ENCODE measurements around the gene METRNL.
"Not testable (repeated sequence)": the region's sequence is repeated elsewhere in the genome, so short reads cannot be mapped to it uniquely, and the experiment has no call there.

The METRNL gene

GRCh38 chr17:83079352-83079747 is at the start of gene METRNL:
Gene METRNL (plus strand): TSS chr17:83079609. CDS start chr17:83079816, 207 bp downstream.
- Histone ChIP-seq H3K9me3 (ENCODE audit: control insufficient read depth, low read depth, low read length) (no peaks in the 10 kb centered on the region), H3K4me3 (ENCODE audit: low read length) (peak within 1 kb of the TSS; percentile 49), H3K36me3 (ENCODE audit: control insufficient read depth, low read depth, low read length) (no peaks in the 10 kb centered on the region), H3K4me1 (ENCODE audit: control insufficient read depth, low read depth, low read length) (peaks cover 16% of the 10 kb centered on the region), H3K27ac (ENCODE audit: low read length) (no peak within 1 kb of the TSS), H3K27me3 (ENCODE audit: control insufficient read depth, insufficient read depth, low read length) (peaks cover 48% of the 10 kb centered on the region), H3K9ac (ENCODE audit: low read length) (no peak within 1 kb of the TSS)

DNA sequence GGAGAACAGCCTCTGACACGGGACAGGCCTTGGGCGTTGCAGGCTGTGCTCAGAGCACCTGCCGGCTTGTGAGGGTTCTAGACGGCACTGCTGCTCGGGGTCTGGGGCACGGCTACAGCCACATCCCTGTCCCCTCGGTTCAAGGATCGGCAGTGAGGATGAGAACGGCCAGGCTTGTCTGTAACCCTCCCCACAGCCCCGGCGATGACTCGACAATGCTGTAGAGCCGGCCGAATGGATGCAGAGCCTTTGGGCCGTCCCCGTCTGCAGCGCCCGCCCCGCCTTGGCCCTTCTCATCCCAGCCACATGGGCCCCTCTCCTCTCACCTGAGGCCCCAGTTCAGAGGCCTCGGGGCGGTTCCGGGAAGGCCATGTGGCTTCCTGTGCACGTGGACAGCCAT is 49.0 kb upstream of the METRNL start:
- Histone ChIP-seq H3K27me3 (ENCODE audit: control insufficient read depth, insufficient read depth, low read length) (no peaks in the 10 kb centered on the region), H3K36me3 (ENCODE audit: control insufficient read depth, low read depth, low read length) (no peaks in the 10 kb centered on the region), H3K4me1 (ENCODE audit: control insufficient read depth, low read depth, low read length) (no peaks in the 10 kb centered on the region), H3K9ac (ENCODE audit: low read length) (no peak overlapping the region), H3K27ac (ENCODE audit: low read length) (no peak overlapping the region), H3K4me3 (ENCODE audit: low read length) (no peak overlapping the region), H3K9me3 (ENCODE audit: control insufficient read depth, low read depth, low read length) (no peaks in the 10 kb centered on the region)

DNA sequence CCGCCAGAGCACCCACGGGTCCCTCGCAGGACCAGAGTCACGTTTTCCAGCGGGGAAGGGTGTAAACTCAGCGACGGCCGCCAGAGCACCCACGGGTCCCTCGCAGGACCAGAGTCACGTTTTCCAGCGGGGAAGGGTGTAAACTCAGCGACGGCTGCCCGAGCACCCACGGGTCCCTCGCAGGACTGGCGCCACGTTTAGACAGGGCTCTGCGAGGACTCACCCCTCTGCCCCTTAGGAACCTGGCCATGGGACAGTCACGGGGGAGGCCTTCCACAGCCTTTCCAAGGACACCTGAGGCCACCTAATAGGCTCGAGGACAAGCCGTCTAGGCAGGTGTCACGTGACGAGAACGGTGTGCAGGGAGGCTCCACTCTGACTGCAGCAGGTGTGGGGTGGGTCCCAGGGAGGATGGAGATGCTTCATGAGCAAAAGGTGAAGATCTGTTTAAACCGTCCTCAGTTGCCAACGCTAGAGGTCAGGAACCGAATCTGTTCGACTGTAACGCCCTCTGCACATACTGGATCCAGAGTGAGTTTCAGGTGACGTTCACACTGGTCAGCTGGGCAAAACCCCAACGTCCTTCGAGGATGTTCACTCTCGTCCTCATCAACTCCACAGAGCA is 48.0 kb upstream of the METRNL start:
- no peak overlapping the region for H3K4me3 ChIP-seq (ENCODE audit: low read length)
- H3K9ac ChIP-seq (ENCODE audit: low read length): no peak overlapping the region
- H3K4me1 ChIP-seq (ENCODE audit: control insufficient read depth, low read depth, low read length): no peaks in the 10 kb centered on the region
- H3K9me3 ChIP-seq (ENCODE audit: control insufficient read depth, low read depth, low read length): no peaks in the 10 kb centered on the region
- no peaks in the 10 kb centered on the region for H3K36me3 ChIP-seq (ENCODE audit: control insufficient read depth, low read depth, low read length)
- no peak overlapping the region for H3K27ac ChIP-seq (ENCODE audit: low read length)
- no peaks in the 10 kb centered on the region for H3K27me3 ChIP-seq (ENCODE audit: control insufficient read depth, insufficient read depth, low read length)

DNA sequence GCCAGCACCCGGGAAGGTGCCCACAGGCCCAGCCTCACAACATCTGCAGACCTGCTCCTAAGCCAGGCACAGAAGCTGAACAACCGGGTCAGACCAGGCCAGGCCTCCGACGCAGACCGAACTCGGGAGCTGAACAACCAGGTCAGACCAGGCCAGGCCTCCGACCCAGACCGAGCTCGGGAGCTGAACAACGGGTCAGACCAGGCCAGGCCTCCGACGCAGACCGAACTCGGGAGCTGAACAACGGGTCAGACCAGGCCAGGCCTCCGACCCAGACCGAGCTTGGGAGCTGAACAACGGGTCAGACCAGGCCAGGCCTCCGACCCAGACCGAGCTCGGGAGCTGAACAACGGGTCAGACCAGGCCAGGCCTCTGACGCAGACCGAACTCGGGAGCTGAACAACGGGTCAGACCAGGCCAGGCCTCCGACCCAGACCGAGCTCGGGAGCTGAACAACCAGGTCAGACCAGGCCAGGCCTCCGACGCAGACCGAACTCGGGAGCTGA is 47.4 kb upstream of the METRNL start:
- H3K36me3 ChIP-seq (ENCODE audit: control insufficient read depth, low read depth, low read length): not testable (repeated sequence)

GRCh38 chr17:83032781-83033180 is 46.6 kb upstream of the METRNL start:
- Histone ChIP-seq H3K27ac (ENCODE audit: low read length) (no peak overlapping the region), H3K27me3 (ENCODE audit: control insufficient read depth, insufficient read depth, low read length) (no peaks in the 10 kb centered on the region), H3K4me1 (ENCODE audit: control insufficient read depth, low read depth, low read length) (no peaks in the 10 kb centered on the region), H3K9ac (ENCODE audit: low read length) (no peak overlapping the region), H3K4me3 (ENCODE audit: low read length) (no peak overlapping the region), H3K36me3 (ENCODE audit: control insufficient read depth, low read depth, low read length) (no peaks in the 10 kb centered on the region), H3K9me3 (ENCODE audit: control insufficient read depth, low read depth, low read length) (no peaks in the 10 kb centered on the region)

More for the DNA sequence above, 47.4 kb upstream of the METRNL start:
- H3K9me3 ChIP-seq (ENCODE audit: control insufficient read depth, low read depth, low read length); H3K27ac ChIP-seq (ENCODE audit: low read length); H3K4me1 ChIP-seq (ENCODE audit: control insufficient read depth, low read depth, low read length); H3K9ac ChIP-seq (ENCODE audit: low read length); H3K4me3 ChIP-seq (ENCODE audit: low read length); H3K27me3 ChIP-seq (ENCODE audit: control insufficient read depth, insufficient read depth, low read length): not testable (repeated sequence)

DNA sequence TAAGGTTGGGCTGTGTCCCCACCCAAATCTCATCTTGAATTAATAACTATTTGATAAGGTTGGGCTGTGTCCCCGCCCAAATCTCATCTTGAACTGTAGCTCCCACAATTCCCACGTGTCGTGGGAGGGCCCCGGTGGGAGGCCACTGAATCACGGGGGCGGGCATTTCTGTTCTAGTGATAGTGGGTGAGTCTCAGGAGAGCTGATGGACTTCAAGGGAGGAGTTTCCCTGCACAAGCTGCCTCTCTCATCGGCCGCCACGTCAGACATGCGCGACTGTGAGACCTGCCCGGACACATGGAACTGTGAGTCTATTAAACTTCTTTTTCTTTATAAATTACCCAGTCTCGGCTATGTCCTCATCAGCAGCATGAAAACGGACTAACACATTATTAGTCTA is 44.9 kb upstream of the METRNL start:
- Histone ChIP-seq H3K27ac (ENCODE audit: low read length) (no peak overlapping the region), H3K9me3 (ENCODE audit: control insufficient read depth, low read depth, low read length) (no peaks in the 10 kb centered on the region), H3K9ac (ENCODE audit: low read length) (no peak overlapping the region), H3K4me1 (ENCODE audit: control insufficient read depth, low read depth, low read length) (no peaks in the 10 kb centered on the region), H3K27me3 (ENCODE audit: control insufficient read depth, insufficient read depth, low read length) (no peaks in the 10 kb centered on the region), H3K4me3 (ENCODE audit: low read length) (no peak overlapping the region), H3K36me3 (ENCODE audit: control insufficient read depth, low read depth, low read length) (no peaks in the 10 kb centered on the region)

- no peaks in the 10 kb centered on the region for H3K36me3 ChIP-seq (ENCODE audit: control insufficient read depth, low read depth, low read length)
- no peak overlapping the region for H3K4me3 ChIP-seq (ENCODE audit: low read length)
- no peaks in the 10 kb centered on the region for H3K27me3 ChIP-seq (ENCODE audit: control insufficient read depth, insufficient read depth, low read length)
These were observed 43.7 kb upstream of the METRNL start for GRCh38 chr17:83035722-83036121.

GRCh38 chr17:83036193-83036592 is 43.2 kb upstream of the METRNL start:
- Histone ChIP-seq H3K4me1 (ENCODE audit: control insufficient read depth, low read depth, low read length) (no peaks in the 10 kb centered on the region), H3K36me3 (ENCODE audit: control insufficient read depth, low read depth, low read length) (no peaks in the 10 kb centered on the region), H3K4me3 (ENCODE audit: low read length) (no peak overlapping the region), H3K27me3 (ENCODE audit: control insufficient read depth, insufficient read depth, low read length) (no peaks in the 10 kb centered on the region), H3K27ac (ENCODE audit: low read length) (no peak overlapping the region), H3K9me3 (ENCODE audit: control insufficient read depth, low read depth, low read length) (peaks cover 2% of the 10 kb centered on the region), H3K9ac (ENCODE audit: low read length) (no peak overlapping the region)

More at GRCh38 chr17:83035722-83036121, 43.7 kb upstream of the METRNL start:
- H3K9me3 ChIP-seq (ENCODE audit: control insufficient read depth, low read depth, low read length): no peaks in the 10 kb centered on the region
- H3K4me1 ChIP-seq (ENCODE audit: control insufficient read depth, low read depth, low read length): no peaks in the 10 kb centered on the region
- H3K27ac ChIP-seq (ENCODE audit: low read length): no peak overlapping the region
- H3K9ac ChIP-seq (ENCODE audit: low read length): no peak overlapping the region

GRCh38 chr17:83036666-83037065 is 42.7 kb upstream of the METRNL start:
- Histone ChIP-seq H3K9ac (ENCODE audit: low read length) (no peak overlapping the region), H3K9me3 (ENCODE audit: control insufficient read depth, low read depth, low read length) (peaks cover 6% of the 10 kb centered on the region), H3K4me1 (ENCODE audit: control insufficient read depth, low read depth, low read length) (no peaks in the 10 kb centered on the region), H3K27me3 (ENCODE audit: control insufficient read depth, insufficient read depth, low read length) (no peaks in the 10 kb centered on the region), H3K27ac (ENCODE audit: low read length) (no peak overlapping the region), H3K4me3 (ENCODE audit: low read length) (no peak overlapping the region), H3K36me3 (ENCODE audit: control insufficient read depth, low read depth, low read length) (no peaks in the 10 kb centered on the region)

- Histone ChIP-seq H3K9me3 (ENCODE audit: control insufficient read depth, low read depth, low read length) (peaks cover 11% of the 10 kb centered on the region), H3K4me1 (ENCODE audit: control insufficient read depth, low read depth, low read length) (no peaks in the 10 kb centered on the region), H3K36me3 (ENCODE audit: control insufficient read depth, low read depth, low read length) (no peaks in the 10 kb centered on the region), H3K4me3 (ENCODE audit: low read length) (no peak overlapping the region), H3K27ac (ENCODE audit: low read length) (no peak overlapping the region), H3K27me3 (ENCODE audit: control insufficient read depth, insufficient read depth, low read length) (no peaks in the 10 kb centered on the region), H3K9ac (ENCODE audit: low read length) (no peak overlapping the region)
These were observed 42.1 kb upstream of the METRNL start for GRCh38 chr17:83037084-83037873.

GRCh38 chr17:83037874-83038165 is 41.6 kb upstream of the METRNL start:
- Histone ChIP-seq H3K36me3 (ENCODE audit: control insufficient read depth, low read depth, low read length) (no peaks in the 10 kb centered on the region), H3K27me3 (ENCODE audit: control insufficient read depth, insufficient read depth, low read length) (no peaks in the 10 kb centered on the region), H3K9me3 (ENCODE audit: control insufficient read depth, low read depth, low read length) (peaks cover 17% of the 10 kb centered on the region), H3K27ac (ENCODE audit: low read length) (no peak overlapping the region), H3K4me3 (ENCODE audit: low read length) (no peak overlapping the region), H3K4me1 (ENCODE audit: control insufficient read depth, low read depth, low read length) (no peaks in the 10 kb centered on the region), H3K9ac (ENCODE audit: low read length) (no peak overlapping the region)

DNA sequence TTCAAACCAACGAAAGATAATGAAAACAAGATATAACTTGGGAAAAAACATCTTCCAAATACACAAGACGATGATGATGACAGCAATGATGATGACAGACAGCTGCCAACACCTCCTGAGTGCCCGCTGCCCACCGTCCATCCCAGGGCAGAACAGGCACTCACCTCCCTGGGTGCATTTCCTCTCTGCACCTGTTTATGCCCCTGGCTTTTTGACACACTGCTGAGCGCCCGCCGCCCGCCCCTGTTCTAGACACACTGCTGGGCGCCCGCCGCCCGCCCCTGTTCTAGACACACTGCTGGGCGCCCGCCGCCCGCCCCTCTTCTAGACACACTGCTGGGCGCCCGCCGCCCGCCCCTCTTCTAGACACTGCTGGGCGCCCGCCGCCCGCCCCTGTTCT is 40.4 kb upstream of the METRNL start:
- H3K9me3 ChIP-seq (ENCODE audit: control insufficient read depth, low read depth, low read length): peaks cover 19% of the 10 kb centered on the region
- H3K4me3 ChIP-seq (ENCODE audit: low read length); H3K27ac ChIP-seq (ENCODE audit: low read length); H3K9ac ChIP-seq (ENCODE audit: low read length); H3K4me1 ChIP-seq (ENCODE audit: control insufficient read depth, low read depth, low read length); H3K36me3 ChIP-seq (ENCODE audit: control insufficient read depth, low read depth, low read length); H3K27me3 ChIP-seq (ENCODE audit: control insufficient read depth, insufficient read depth, low read length): not testable (repeated sequence)
